Kidney epithelial cell (primary cell): Measurements from ENCODE around the gene RRAS. TPM values are rescaled to one million over a fixed set of nuclear protein-coding genes. Genes with fewer than 3 reads are reported as not detected.

Experiments
- DNase-seq: peaks from one replicate; pipeline ENCODE4 v3.0.0-alpha.2; 2010; ENCODE audit warnings: low read depth
- H3K27me3 ChIP-seq: 2 replicates; pipeline ENCODE4 v1.6.0; 2011; ENCODE audit warnings: low read length; ENCODE audit not compliant: control insufficient read depth, insufficient read depth
- H3K36me3 ChIP-seq: 2 replicates; pipeline ENCODE4 v1.5.1; 2011; ENCODE audit warnings: low read length; ENCODE audit not compliant: control insufficient read depth, insufficient read depth
- H3K4me3 ChIP-seq: 2 replicates; pipeline ENCODE4 v1.5.1; 2011; ENCODE audit warnings: low read depth, mild to moderate bottlenecking, control low read depth, low read length
- total RNA-seq: library from RNA; depleted of rRNA; stranded (reverse); fragments of >200 nt; gene quantifications from 2 replicates; pipeline ENCODE4 v1.2.3, GENCODE V29; 2015
- TF ChIP-seq, protein P1 (sequence below): IDR thresholded peaks from 2 replicates; pipeline ENCODE4 v1.5.1; 2011; ENCODE audit warnings: mild to moderate bottlenecking, moderate library complexity, low read length, control low read depth, inconsistent platforms; ENCODE audit not compliant: insufficient read depth, poor library complexity, severe bottlenecking

RRAS gene
- total RNA-seq, 1 donor from 2014 or later = 32.8 TPM

DNA sequence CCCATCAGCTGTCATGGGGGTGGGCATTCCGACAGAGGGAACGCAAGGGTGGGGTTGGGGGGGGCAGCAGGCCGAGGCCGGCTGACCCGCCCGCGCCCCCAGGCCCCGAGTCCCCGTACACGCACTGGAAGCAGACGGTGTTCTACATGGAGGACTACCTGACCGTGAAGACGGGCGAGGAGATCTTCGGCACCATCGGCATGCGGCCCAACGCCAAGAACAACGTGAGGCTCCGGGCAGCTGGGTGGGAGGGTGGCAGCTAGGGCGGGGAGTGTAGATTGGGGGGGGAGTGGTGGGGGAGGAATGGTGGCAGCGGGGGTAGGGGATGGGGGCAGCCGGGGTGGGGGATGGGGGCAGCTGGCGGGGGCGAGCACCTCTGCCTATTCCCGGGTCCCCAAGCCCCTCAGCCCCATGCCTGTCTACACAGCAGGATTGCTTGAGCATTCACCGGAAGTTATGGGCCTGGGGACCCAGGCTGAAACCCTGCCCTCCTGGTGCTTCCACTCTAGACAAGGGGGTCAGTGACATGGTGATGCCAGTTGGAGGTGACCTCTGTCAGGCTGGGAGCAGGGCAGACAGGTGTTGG is 46.7 kb upstream of the RRAS start:
- DNase-seq = no peak
- TF ChIP-seq, protein P1, sequence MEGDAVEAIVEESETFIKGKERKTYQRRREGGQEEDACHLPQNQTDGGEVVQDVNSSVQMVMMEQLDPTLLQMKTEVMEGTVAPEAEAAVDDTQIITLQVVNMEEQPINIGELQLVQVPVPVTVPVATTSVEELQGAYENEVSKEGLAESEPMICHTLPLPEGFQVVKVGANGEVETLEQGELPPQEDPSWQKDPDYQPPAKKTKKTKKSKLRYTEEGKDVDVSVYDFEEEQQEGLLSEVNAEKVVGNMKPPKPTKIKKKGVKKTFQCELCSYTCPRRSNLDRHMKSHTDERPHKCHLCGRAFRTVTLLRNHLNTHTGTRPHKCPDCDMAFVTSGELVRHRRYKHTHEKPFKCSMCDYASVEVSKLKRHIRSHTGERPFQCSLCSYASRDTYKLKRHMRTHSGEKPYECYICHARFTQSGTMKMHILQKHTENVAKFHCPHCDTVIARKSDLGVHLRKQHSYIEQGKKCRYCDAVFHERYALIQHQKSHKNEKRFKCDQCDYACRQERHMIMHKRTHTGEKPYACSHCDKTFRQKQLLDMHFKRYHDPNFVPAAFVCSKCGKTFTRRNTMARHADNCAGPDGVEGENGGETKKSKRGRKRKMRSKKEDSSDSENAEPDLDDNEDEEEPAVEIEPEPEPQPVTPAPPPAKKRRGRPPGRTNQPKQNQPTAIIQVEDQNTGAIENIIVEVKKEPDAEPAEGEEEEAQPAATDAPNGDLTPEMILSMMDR = no peak
- H3K4me3 ChIP-seq = no peak overlapping the region
- peaks cover 8% of the 10 kb centered on the region for H3K36me3 ChIP-seq
- peaks cover 4% of the 10 kb centered on the region for H3K27me3 ChIP-seq

DNA sequence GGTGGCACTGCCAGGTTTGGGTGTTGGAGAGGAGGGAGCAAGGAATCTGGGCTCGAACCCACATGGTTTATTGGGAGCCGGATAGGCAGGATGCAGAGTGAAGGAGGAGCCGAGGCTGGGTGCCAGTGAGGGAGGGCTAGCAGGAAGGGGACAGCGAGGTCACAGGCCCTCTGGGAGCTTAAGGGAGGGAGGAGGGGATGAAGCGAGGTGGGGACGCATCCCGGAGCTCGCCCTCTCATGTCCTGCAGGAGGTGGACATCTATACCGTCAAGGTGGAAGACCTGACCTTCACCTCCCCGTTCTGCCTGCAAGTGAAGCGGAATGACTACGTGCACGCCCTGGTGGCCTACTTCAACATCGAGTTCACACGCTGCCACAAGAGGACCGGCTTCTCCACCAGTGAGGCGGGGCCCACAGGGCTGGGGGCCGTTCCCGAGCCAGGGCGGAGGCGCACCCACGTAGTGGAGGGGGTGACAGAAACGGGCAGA is 45.9 kb upstream of the RRAS start:
- Histone ChIP-seq H3K4me3 (no peak overlapping the region), H3K27me3 (peaks cover 4% of the 10 kb centered on the region), H3K36me3 (peaks cover 8% of the 10 kb centered on the region)
- TF ChIP-seq, protein P1 = no peak
- no peak for DNase-seq

DNA sequence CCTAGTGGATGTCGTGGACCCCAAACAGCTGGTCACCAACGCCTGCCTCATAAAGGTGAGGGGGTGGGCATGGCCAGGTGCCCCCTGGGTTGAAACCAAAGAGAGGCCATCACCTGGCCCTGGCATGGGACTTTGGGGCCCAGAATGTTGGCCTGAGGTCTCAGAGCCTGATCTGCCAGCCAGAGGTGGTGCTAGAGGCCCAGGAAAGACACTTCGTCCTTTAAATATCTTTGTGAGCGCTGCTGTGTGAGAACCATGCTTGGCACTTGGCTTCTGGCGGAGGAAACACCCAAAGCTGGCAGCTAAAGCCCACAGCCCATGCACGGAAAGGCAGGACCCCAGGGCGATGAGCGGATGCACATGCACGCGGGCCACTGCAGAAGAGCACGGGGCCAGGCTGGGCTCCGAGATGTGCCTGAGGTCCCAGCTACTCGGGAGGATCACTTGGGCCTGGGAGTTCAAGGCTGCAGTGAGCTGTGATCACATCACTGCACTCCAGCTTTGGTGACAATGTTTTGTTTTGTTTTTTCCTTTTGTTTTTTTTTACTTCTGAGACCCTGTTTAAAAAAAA is 45.1 kb upstream of the RRAS start:
- Histone ChIP-seq H3K4me3 (no peak overlapping the region), H3K27me3 (peaks cover 2% of the 10 kb centered on the region), H3K36me3 (peaks cover 8% of the 10 kb centered on the region)
- TF ChIP-seq, protein P1 = no peak
- no peak for DNase-seq

DNA sequence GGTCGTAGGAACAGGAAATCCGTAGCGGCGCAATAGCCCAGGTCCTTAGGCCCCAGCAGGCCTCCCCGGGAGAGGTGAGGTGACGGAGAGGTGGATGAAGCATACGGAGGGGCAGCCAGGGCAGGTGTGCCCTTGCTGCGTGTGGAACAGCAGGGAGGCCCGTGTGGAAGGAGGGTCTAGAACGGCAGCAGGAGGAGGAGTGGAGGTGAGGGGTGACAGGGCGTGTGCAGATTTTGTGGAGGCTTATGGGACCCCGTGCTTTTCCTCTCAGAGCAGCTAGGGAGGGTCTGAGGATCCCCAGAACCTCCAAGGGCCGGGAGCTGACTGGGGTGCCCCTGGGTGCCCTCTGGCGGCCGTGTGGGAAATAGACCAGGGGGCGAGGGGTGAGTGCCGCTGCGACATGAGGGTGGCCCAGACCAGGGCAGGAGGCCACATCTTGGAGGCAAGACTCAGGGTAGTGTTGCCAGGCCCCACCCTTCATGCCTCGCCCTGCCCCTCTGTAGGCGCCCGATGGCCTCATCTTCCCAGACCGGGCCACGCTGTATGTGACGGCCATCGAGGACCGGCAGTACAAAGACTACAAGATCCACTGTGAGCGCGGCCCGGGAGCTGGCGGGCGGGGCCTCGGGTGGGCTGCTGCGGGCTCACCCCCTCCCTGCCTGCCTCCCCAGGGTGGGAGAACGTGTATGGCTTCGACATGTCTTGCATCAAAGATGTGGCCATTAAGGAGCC is 44.5 kb upstream of the RRAS start:
- DNase-seq = no peak
- no peak overlapping the region for H3K4me3 ChIP-seq
- TF ChIP-seq, protein P1 = peak; percentile 44
- H3K27me3 ChIP-seq = no peaks in the 10 kb centered on the region
- H3K36me3 ChIP-seq = peaks cover 8% of the 10 kb centered on the region

DNA sequence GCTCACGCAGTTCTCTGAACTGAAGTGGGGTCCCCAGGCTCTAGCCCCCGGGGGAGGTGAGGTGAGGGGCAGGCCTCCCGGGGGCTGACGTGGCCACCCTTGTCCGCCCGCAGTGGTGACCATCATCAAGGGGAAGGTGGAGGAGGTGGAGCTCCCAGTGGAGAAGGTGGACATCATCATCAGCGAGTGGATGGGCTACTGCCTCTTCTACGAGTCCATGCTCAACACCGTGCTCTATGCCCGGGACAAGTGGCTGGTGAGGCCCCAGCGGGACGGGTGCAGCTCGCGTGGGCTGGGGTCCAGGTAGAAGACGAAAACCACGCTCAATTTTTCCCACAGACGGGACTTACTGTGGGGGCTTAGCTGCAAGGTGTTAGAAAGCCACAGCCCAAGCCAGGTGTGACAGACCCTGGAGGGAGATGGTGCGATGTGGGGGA is 43.9 kb upstream of the RRAS start:
- TF ChIP-seq, protein P1 = no peak
- H3K36me3 ChIP-seq = peaks cover 7% of the 10 kb centered on the region
- DNase-seq = no peak
- no peaks in the 10 kb centered on the region for H3K27me3 ChIP-seq
- H3K4me3 ChIP-seq = no peak overlapping the region
